Stimulated activated CD4-positive, alpha-beta T cell treated with anti-CD3 and anti-CD28 coated beads, Interleukin-2, amount 100 ng/mL, for 4 hours (primary cell): ENCODE measurements around the gene CAPN2.
A peak's percentile ranks its signal among the peaks of the same experiment; 100 is the strongest.
"Not testable (repeated sequence)": the region's sequence is repeated elsewhere in the genome, so short reads cannot be mapped to it uniquely, and the experiment has no call there.

Source experiments
- DNase-seq: peaks from one replicate; pipeline ENCODE4 v3.0.0-alpha.2; 2020; ENCODE audit warnings: low read depth

Gene CAPN2

DNA sequence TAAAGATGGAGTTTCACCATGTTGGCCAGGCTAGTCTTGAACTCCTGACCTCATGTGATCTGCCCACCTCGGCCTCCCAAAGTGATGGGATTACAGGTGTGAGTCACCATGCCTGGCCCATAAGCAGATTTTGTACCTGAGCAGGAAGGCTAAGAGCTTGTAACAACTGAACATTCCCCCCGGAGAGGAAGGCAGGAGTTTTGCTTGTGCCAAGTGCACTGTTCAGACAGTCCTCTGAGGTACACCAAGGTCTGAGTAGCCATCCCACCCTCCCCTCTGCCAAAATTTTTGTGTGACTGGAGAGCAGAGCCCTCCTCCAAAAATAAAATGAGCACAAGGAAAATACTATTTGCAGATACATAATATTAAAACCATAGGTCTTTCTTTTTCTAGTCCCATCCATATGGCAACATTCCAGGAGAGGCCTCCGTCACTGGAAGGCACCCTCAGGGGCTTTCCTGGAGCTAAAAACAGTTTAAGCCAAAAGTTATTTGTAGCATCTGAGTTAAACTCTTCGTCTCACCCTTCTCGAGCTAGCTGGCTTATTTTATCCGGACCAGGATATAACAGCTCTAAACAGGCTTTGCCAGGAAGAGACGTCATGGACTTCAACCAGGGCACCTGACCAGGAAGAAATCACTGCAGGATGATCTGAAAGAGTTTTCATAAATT lies 27.2 kb downstream of the CAPN2 start:
- DNase-seq = no peak

DNA sequence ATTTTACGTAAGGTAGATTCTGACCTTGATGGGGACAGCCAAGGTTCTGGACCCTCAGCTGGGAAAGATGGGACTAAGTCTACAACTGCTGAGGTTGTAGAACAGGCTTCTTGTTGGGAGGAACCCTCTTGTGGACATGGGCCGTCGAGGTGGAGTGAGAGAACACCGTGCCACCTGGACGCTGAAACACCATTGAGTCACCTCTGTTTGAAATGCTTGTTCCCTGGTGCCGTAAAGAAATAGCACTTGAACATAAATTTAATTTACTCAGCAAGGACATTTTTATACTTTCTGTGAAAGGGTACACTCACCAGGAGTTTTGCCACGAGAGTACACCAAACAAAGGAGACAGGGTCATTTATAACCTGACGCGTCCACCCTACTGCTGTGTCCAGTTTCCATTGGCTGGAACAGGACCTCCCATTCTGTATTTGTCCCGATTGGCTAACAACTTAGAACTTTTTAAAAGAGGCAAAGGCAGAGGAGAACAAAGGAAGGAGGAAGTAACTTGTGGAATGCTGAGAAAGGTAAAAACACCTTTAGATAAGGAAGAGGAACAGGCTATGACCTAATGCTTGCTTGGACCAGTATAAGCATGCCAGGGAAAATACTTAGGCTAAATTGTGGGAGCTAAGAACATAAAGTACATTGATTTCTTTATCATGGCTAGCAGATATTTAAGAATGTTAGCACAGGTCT lies 27.8 kb downstream of the CAPN2 start:
- not testable (repeated sequence) for DNase-seq

DNA sequence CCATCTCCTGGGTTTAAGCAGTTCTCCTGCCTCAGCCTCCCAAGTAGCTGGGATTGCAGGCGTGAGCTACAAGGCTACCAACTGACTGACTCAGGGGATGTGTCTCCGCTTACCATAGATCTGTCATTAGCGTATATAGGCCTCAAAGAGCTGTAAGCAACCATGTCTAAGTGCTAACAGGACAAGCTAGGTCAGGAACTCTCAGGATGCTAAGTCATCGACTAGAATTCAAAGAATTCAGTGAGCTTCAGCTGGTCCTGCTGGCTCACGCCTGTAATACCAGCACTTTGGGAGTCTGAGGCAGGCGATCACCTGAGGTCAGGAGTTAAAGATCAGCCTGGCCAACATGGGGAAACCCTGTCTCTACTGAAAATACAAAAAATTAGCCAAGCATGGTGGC lies 29.5 kb downstream of the CAPN2 start:
- DNase-seq = no peak

DNA sequence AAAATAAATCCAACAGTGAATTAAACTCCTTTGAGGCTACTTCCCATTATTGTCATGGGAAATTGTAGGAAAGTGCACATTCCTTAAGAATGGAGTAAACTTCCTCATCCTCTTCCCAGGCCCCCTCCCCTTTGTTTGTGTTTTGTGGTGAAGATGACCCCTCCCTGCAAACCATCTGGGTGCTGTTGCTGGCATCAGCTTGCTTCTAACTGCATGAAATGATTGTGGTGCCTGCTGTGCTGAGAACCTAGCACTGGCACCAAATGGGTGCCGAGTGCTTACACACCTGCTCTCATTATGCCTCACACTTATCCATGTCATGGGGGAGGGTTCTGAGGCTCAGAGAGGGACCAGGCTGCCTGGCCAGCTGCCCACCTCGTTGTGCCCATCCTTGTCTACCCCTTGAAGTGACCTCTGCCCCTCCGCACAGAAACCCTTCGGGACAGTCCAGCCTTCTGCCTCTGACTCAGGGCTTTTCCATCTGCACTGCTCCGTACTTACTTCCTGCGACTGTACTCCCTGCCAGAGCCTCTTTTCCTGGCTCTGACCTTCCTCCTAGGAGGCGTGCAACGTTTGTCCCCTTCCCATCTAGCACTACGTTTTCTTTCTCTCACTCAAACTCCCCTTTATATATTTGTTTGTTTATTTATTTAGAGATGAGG lies 30.6 kb downstream of the CAPN2 start:
- DNase-seq = no peak

DNA sequence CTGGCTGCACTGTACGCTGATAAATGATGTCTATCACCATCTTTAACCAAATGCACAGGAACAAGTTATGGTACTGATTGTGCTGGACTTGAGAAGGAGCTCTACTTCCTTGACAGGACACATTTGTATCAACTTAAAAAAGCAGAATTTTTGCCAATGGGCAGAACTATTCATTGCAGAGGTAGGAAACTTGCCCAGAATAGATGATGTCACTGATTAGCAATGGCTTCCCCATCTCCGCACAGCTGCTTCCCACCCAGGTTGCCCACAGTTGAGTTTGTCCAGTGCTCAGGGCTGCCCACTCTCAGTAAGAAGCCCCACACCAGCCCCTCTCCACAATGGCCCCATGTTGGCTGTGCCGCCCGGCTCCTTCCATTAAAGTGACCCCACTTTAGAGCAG lies 33.4 kb downstream of the CAPN2 start:
- no peak for DNase-seq

DNA sequence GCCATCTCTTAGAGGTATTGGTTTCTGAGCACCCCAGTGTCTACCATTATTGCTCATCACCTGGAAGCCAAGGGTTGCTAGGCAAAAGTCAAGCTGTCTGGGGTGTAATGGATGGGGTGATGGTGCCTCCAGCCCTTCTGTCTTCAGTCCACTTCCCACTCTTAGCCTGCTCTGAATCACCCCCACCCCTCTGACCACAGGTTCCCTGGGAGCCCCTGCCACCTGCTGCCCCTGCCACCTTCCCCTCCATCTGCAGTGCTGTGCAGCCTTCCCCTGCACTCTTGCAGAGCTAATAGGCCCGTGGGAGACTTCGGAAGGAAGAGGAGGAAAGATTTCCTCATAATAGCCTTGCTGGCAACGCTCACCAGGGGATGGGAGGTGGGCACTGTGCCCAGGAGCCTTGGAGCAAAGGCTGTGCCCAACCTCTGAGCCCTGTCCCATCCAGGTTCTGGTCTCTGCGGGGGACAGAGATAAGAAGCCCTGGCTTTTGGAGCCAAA lies 35.5 kb downstream of the CAPN2 start:
- no peak for DNase-seq

DNA sequence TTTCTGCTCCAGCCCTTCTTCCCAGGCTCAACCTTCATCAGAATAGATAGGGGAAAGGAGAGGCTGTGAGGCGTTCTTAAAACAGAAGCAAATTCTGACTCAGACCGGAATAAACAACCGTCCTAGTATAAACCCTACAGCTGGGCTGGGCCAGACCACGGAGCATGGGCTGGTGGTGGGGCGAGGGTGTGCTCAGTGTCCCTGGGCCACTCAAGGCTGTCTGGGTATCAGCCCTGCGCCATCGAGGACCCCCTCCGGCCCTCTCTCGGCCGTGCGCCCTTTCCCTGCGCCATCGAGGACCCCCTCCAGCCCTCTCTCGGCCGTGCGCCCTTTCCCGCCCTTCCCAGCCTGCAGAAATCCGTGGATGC lies 36.0 kb downstream of the CAPN2 start:
- DNase-seq = no peak

DNA sequence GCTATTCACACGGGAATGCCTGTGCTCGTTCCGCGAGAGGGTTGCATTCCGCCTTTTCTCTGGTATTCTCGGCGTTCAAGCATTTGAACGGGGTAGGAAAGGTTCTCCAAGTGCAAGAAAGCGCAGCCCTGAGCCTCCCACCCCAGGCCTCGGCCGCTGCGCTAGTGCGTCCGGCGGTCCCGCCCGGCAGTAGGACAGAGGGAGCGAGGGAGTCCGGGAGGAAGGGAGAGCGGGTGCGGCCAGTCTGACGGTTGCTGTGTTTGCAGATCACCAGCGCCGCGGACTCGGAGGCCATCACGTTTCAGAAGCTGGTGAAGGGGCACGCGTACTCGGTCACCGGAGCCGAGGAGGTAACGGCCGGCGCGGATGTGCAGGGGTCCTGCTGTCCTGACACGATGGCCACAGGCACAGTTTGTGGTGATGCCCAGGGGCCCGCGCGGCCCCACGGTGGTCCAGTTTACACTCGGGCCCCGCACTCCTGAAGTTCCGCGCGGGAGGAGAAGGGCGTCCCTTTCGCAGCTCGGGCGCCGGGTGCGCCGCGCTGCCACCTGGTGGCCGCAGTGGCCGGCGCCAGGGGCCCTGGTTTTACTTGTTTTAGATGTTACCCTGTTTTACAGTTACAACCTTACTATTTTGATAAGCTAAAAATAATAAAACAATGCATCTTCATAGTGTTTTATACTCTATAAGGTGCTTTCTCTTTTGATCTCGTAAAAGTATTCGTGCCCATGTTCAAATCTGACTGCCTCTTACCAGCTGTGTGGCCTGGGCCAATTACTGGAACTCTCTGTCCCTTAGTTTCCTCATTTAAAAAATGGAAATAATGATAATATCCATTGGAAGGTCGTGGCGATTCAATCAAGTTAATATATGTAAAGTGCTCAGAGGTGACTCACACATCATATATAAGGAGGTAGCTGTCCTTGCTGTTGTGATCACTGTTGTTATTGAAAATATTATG lies 36.7 kb downstream of the CAPN2 start:
- peak; percentile 32 for DNase-seq

DNA sequence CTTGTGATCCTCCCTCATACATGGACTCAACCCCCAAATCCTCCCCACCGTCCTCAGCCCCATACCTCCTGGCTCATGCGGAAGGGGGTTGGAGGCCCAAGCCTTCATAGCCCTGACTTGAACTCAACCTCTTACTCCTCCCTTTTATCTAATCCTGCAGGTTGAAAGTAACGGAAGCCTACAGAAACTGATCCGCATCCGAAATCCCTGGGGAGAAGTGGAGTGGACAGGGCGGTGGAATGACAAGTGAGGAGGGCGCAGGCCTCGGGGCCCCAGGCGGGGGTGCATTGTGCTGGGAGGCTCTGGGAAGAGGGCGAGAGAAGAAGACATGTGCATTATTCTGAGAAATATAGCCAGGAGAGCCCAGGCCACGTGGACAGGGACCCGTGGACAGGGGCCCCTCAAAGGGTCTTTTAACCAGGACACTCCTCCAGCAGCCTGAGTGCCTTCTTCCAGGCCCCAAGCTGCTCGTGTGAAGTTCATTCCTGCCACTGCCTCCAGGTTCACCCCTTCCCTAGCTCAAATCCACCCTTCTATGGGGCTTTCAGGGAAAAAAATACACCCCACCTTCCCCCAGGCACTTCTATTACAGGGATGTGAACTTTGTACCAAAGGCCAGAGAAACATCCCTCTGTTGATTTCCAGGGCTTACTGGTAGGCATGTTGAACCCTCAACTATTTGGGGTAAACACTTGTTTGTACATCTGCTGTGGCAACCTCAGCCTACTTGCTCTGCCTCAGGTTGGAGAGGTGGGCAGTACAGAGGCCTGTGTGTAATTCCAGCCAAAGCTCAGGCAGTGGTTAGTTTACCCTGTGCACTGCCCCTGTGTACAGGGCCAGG lies 38.6 kb downstream of the CAPN2 start:
- no peak for DNase-seq

DNA sequence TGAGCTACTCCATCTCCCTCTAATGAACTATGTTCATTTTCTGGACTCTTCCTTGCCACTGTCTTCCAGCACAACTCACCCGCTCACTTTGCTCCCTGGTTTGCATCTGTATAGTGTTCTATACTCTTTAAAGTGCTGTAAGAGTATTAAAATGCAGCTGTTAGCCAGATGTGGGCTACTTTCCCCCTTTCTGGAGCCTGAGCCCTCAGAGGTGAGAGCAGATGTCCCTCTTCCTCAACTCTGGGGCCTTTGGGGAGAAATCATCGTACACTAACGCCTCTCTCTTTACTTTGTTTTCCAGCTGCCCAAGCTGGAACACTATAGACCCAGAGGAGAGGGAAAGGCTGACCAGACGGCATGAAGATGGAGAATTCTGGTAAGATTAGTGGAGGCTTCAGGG lies 39.4 kb downstream of the CAPN2 start:
- DNase-seq = no peak

DNA sequence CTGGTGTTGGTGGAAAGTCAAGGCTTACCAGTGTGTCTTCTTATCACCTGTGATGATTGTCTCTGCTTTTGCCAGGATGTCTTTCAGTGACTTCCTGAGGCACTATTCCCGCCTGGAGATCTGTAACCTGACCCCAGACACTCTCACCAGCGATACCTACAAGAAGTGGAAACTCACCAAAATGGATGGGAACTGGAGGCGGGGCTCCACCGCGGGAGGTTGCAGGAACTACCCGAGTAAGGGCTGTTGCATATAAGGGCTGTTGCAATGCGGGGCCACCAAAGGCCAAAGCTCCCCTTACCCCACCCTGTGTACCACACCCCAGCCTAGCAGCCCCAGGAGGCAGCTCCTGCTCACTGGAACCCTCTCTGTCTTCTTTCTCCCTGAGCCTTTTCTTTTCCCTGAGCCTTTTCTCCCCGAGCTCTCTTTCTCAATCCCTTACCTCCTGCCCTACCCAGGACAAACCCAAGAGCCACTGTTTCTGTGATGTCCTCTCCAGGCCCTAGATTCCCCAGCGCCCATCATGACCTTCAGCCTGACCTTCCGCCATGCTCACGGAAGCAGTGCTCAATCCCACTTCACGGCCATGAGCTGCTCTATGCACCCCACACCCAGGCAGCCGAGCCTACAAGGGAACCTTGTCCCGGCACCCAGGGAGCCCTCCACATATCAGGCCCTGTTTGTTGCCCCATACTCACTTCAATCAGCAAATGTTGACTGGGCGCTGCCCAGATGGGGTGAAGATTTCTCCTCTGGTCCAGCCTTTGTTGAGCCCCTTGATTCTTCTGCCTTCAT lies 40.6 kb downstream of the CAPN2 start:
- no peak for DNase-seq

DNA sequence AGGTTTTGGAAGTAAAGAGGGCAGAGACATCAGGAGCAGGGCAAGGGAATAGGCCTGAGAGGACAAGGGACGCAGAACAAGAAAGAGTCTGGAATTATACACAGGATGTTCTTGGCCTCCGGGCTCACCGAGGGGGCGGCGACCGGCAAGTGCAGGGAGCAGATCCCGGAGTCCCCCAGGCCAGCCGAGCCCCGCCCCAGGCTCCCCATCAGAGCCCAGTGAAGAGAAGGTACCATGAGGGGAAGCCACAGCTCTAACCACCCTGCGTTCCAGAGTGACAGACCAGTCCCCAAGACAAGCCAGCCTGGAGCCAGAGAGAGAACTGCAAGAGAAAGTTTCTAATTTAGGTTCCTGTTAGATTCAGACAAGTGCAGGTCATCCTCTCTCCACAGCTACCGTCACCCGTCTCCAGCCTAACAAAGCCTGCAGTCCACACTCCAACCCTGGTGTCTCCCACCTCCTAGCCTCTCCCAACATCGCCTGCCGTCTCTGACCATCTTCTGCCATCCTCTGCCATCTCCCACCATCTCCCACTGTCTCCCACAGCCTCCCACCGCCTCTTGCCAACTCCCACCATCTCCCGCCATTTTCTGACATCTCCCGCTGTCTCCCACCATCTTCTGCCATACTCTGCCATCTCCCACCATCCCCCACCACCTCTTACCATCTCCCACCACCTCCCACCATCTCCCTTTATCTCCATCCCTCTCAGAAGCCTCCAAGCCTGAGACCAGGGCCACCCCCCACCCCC lies 42.5 kb downstream of the CAPN2 start:
- DNase-seq = no peak

DNA sequence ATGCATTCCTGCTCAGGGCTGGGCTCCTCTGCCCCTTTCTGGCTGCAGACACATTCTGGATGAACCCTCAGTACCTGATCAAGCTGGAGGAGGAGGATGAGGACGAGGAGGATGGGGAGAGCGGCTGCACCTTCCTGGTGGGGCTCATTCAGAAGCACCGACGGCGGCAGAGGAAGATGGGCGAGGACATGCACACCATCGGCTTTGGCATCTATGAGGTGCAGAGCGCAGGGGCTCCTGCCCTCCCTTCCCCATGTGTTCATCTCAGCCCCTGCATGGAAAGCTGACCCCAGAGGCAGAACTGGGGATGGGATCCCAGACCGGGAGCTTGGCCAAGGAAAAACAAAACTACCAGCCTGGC lies 43.1 kb downstream of the CAPN2 start:
- DNase-seq = no peak

DNA sequence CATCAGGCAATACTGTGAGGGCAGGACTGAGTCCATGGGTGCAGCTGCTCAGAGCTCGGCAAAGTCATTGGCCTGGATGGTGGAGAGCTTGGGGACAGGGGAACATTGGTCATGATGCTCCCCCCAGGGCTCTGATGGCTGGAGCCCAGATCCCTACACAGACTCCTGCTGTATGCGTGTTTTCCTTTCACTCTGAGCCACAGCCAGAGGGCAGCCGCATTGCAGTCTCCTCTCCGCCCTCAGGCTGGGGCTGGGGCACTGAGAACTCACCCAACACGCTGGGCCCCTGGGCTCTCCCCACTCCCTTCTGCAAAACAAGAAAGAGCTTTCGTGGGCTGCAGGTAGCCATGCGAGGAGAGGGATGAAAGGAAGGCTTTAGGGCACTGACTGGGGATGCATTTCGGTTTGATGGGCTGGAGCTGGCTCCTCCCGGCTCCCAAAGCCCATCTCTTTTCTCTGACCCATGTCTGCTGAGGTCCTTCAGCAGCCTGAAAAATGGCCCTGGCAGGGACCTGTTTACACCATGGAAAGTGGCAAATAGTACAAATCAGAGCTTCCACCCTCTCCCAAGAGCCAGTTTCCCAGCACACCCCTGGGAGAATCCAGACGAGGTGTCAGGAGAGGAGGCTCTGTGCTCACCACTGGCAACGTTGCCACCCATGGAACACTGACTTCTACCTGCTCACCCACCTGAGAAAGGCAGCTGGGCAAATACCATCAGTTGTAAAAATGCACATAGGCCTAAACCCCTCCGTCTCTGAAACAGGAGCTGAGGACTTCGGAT lies 43.8 kb downstream of the CAPN2 start:
- DNase-seq = no peak

DNA sequence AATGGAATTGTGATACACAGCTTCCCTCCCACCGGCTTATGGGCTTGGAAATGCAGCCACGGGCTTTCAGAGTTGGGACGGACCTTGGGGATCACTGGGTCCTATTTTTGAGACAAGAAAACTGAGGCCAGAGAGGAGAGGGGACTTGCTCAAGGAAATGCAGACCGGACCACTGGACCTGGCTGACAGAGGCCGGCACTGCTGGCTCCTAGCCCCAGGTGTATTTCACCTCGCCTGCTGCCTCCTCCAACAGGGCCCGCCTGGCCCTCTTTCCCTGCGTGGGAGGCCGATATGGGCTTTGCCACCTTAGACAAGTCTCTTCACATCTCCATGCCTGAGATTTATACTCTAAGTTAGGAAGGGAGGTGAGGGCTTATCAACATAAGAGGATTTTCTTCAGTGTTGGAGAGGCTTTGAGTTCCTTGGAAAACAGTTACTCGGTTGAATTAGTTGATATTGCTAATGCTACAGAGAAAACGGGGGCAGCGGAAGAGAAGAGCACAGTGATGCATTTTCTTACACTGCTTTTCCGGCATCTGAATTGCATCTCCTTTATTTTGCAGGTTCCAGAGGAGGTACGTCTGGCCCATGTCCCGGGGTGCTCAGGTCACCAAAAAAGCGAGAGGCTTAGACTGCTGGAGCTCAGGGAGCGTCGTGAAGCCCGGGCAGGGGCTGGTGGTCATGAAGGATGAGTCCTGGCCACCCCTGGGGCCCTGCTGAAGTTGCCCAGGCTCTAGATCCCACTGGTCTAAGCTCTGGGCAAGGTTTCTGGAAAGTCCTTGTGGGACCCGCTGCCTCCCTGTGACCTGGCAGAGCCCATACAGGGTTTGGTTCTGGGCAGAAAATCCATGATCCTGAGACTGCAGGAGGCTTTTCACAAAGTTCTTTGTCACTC lies 44.7 kb downstream of the CAPN2 start:
- DNase-seq = no peak

DNA sequence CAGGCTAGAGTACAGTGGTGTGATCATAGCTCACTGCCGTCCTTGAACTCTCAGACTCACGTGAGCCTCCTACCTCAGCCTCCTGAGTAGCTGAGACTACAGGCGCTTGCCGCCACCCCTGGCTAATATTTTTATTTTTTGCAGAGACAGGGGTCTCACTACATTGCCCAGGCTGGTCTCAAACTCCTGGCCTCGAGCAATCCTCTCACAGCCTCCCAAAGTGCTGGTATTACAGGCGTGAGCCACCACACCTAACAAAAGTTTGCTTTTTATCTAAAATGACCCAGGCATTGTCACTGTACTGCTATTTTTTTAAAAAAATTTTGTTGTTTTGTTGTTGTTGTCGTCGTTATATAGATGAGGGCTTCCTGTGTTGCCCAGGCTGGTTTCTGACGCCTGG lies 46.4 kb downstream of the CAPN2 start:
- DNase-seq = no peak

DNA sequence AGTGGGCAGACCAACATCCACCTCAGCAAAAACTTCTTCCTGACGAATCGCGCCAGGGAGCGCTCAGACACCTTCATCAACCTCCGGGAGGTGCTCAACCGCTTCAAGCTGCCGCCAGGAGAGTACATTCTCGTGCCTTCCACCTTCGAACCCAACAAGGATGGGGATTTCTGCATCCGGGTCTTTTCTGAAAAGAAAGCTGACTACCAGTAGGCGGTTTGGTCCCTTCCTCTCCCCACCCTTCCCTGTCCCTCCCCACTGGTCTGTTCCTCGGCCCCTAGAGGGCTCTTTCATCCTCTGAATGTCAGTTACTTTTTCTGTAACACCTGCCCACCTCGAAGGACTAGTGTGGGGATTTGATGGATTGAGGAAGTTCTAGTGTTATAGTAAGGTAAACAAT lies 46.9 kb downstream of the CAPN2 start:
- no peak for DNase-seq

DNA sequence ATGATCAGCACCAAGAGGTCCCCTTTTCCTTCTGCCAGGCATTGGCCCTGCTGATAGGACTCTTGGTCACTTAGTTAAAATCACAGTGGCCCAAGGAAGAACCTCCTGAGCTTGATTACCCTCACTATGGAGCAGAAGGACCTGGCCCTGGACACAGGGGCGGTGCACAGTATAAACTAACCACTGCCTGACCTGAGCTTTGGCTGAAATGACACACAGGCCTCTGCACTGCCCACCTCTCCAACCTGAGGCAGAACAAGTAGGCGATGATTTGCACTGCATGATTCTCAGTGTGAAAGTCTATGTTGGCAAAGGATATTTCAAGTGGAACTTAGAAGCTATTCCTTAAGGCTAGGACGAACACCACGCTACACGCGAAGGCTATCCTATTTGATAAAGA lies 48.5 kb downstream of the CAPN2 start:
- no peak for DNase-seq
